Uterus (tissue), 2 donors: Measurements from ENCODE around the gene TMEM220.
"Not testable (repeated sequence)": the region's sequence is repeated elsewhere in the genome, so short reads cannot be mapped to it uniquely, and the experiment has no call there.

Source experiments
- CTCF ChIP-seq, 4 experiments: fragments of 200-600 bp in 2 of 4; fragments of 450-650 bp in 2 of 4; sonication (generic) in 2 of 4; IDR thresholded peaks; one replicate each; pipeline ENCODE4 v1.5.1; 2016 to 2019; ENCODE audit warnings: antibody characterized with exemption in 4 of 4, mild to moderate bottlenecking in 2 of 4, moderate library complexity in 1 of 4
- POLR2A ChIP-seq, 2 donors: fragments of 450-650 bp; IDR thresholded peaks; one replicate each; pipeline ENCODE4 v1.6.1; 2016; ENCODE audit warnings: antibody characterized with exemption in 2 of 2, mild to moderate bottlenecking in 1 of 2, moderate library complexity in 1 of 2

DNA sequence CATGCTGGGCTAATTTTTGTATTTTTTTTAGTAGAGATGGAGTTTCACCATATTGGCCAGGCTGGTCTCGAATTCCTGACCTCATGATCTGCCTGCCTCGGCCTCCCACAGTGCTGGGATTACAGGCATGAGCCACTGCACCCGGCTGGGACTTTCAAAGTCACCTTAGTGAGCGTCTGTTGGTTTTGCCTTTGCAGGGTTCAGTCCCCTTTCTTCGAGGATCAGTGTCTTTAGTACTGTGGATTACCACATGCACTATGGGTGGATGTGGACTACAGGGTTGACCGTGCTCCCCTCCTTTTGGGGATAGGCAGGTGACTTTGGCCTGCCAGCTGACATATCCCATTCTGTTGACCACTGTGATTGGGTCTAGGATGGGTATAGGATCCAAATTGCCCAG is 2.3 kb upstream of the TMEM220 start:
- not testable (repeated sequence) for TF ChIP-seq CTCF, POLR2A (IDR thresholded peaks at IDR 0.05)
